OCI-LY3 (cell line): Measurements from ENCODE around the gene OR10G8.

Experiments used
- EZH2phosphoT487 ChIP-seq: fragments of 200-600 bp; shearing (Covaris generic); IDR thresholded peaks from 2 replicates; pipeline ENCODE4 v1.6.1; 2018; ENCODE audit warnings: antibody characterized with exemption, mixed run types, low read depth
- TF ChIP-seq, protein P1 (sequence below): fragments of 200-600, 300-600 bp; sonication (generic); IDR thresholded peaks from 2 replicates; pipeline ENCODE4 v1.5.1; 2014; ENCODE audit warnings: antibody characterized with exemption, low read length, low read depth

DNA sequence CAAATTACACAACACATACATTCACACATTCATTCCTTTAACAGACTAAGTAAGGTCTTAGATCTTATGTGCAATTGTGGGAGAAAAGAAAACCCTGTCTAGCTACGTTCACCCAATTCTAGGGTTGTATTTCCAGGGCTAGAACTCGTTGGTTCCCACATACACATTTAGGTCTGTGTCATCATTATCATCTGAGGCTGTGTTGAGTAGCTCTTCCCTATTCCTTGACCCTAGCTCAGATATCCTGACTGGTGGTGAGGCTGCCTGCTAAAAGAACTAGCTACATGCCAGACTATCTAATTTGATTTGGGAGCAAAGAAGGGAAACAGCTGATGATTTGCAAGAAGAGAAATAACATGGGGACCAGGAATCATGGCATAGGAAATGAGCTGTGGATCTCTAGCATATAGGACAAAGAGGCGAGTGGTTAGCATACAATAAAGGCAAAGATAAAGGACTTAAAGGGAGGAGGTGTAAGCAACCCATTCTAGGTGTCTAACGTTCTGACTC, 42.1 kb downstream of the OR10G8 start:
- TF ChIP-seq, protein P1, sequence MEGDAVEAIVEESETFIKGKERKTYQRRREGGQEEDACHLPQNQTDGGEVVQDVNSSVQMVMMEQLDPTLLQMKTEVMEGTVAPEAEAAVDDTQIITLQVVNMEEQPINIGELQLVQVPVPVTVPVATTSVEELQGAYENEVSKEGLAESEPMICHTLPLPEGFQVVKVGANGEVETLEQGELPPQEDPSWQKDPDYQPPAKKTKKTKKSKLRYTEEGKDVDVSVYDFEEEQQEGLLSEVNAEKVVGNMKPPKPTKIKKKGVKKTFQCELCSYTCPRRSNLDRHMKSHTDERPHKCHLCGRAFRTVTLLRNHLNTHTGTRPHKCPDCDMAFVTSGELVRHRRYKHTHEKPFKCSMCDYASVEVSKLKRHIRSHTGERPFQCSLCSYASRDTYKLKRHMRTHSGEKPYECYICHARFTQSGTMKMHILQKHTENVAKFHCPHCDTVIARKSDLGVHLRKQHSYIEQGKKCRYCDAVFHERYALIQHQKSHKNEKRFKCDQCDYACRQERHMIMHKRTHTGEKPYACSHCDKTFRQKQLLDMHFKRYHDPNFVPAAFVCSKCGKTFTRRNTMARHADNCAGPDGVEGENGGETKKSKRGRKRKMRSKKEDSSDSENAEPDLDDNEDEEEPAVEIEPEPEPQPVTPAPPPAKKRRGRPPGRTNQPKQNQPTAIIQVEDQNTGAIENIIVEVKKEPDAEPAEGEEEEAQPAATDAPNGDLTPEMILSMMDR: no peak
- TF ChIP-seq EZH2phosphoT487: no peak
